ENCODE results near the gene DSTN.

GRCh38 chr20:17629678-17630089, 59.8 kb downstream of the DSTN start:
- TF ChIP-seq CTCF (IDR thresholded peaks at IDR 0.05) (no peak), POLR2A (IDR thresholded peaks at IDR 0.05) (no peak), POLR2AphosphoS5 (IDR thresholded peaks at IDR 0.05) (no peak), EP300 (IDR thresholded peaks at IDR 0.05) (no peak)

Data from stomach (tissue), 4 donors.